NCI-H1105 treated with DMSO at 0.1 percent for 48 hours (cell line): Measurements from ENCODE around the gene DOCK3.
A peak's percentile ranks its signal among the peaks of the same experiment; 100 is the strongest.
"Not testable (repeated sequence)": the region's sequence is repeated elsewhere in the genome, so short reads cannot be mapped to it uniquely, and the experiment has no call there.

Experiments used
- DNase-seq: peaks from one replicate; lab custom pipeline; 2025; lab: John Stamatoyannopoulos, UW

DOCK3 gene

GRCh38 chr3:51307945-51308607 is 633.3 kb downstream of the DOCK3 start:
- not testable (repeated sequence) for DNase-seq

GRCh38 chr3:51311055-51311454 is 636.3 kb downstream of the DOCK3 start:
- peak; percentile 1 for DNase-seq

- DNase-seq, result no peak
Observed at GRCh38 chr3:51328206-51328605, 653.5 kb downstream of the DOCK3 start.

GRCh38 chr3:51330046-51330445 is 655.3 kb downstream of the DOCK3 start:
- no peak for DNase-seq

GRCh38 chr3:51332156-51332555 is 657.4 kb downstream of the DOCK3 start:
- DNase-seq, result no peak

- no peak for DNase-seq
Observed at GRCh38 chr3:51333021-51333420, 658.3 kb downstream of the DOCK3 start.

GRCh38 chr3:51336261-51336660 is 661.5 kb downstream of the DOCK3 start:
- no peak for DNase-seq

- no peak for DNase-seq
Observed at GRCh38 chr3:51337666-51338065, 662.9 kb downstream of the DOCK3 start.

- peak; percentile 2 for DNase-seq
Observed at GRCh38 chr3:51338632-51339031, 663.9 kb downstream of the DOCK3 start.

GRCh38 chr3:51340013-51340829 is 665.5 kb downstream of the DOCK3 start:
- DNase-seq, result no peak

GRCh38 chr3:51340989-51341636 is 666.4 kb downstream of the DOCK3 start:
- no peak for DNase-seq

- DNase-seq, result no peak
Observed at GRCh38 chr3:51343918-51344687, 669.4 kb downstream of the DOCK3 start.

GRCh38 chr3:51350751-51351150 is 676.0 kb downstream of the DOCK3 start:
- DNase-seq, result no peak

- DNase-seq, result no peak
Observed at GRCh38 chr3:51353131-51353530, 678.4 kb downstream of the DOCK3 start.

- no peak for DNase-seq
Observed at GRCh38 chr3:51353691-51354090, 679.0 kb downstream of the DOCK3 start.

- DNase-seq, result no peak
Observed at GRCh38 chr3:51354172-51354571, 679.4 kb downstream of the DOCK3 start.

- no peak for DNase-seq
Observed at GRCh38 chr3:51354731-51355615, 680.2 kb downstream of the DOCK3 start.

GRCh38 chr3:51355891-51356578 is 681.3 kb downstream of the DOCK3 start:
- DNase-seq, result no peak

- DNase-seq, result no peak
Observed at GRCh38 chr3:51357856-51358255, 683.1 kb downstream of the DOCK3 start.

- no peak for DNase-seq
Observed at GRCh38 chr3:51358981-51359380, 684.3 kb downstream of the DOCK3 start.

GRCh38 chr3:51360806-51361205 is 686.1 kb downstream of the DOCK3 start:
- no peak for DNase-seq
